GM12875 (cell line): ENCODE measurements around the gene SNX14.

ENCODE experiments used
- H3K4me3 ChIP-seq: one replicate; pipeline ENCODE4 v1.5.1; 2011; ENCODE audit warnings: low read depth, low read length, control low read depth
- TF ChIP-seq, protein P1 (sequence below): IDR thresholded peaks from 2 replicates; pipeline ENCODE4 v1.5.1; 2011; ENCODE audit warnings: low read depth, mild to moderate bottlenecking, control low read depth, inconsistent platforms, low read length, moderate library complexity, borderline replicate concordance; ENCODE audit not compliant: insufficient read depth

The SNX14 gene

GRCh38 chr6:85610182-85610895, 16.7 kb upstream of the SNX14 start:
- TF ChIP-seq, protein P1, sequence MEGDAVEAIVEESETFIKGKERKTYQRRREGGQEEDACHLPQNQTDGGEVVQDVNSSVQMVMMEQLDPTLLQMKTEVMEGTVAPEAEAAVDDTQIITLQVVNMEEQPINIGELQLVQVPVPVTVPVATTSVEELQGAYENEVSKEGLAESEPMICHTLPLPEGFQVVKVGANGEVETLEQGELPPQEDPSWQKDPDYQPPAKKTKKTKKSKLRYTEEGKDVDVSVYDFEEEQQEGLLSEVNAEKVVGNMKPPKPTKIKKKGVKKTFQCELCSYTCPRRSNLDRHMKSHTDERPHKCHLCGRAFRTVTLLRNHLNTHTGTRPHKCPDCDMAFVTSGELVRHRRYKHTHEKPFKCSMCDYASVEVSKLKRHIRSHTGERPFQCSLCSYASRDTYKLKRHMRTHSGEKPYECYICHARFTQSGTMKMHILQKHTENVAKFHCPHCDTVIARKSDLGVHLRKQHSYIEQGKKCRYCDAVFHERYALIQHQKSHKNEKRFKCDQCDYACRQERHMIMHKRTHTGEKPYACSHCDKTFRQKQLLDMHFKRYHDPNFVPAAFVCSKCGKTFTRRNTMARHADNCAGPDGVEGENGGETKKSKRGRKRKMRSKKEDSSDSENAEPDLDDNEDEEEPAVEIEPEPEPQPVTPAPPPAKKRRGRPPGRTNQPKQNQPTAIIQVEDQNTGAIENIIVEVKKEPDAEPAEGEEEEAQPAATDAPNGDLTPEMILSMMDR, result no peak
- no peak overlapping the region for H3K4me3 ChIP-seq

DNA sequence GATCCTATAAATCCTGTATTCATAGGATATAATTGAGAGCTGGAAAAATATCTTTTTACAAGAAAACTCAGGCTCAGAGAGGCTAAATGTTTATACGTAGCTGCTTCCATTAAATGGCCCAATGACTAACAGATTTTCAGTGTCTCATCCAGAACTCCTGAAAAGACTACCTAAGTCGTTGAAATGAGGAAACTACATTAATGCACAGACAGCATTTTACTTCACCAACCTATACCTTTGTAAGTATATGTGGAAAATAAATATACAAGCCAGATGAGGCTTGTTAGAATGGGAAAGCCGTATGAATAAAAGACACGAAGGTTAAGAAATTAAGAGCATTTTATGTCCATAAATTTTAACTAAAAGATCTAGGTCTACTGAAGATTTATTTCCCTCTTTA, 8.4 kb upstream of the SNX14 start:
- TF ChIP-seq, protein P1, result no peak
- no peak overlapping the region for H3K4me3 ChIP-seq

DNA sequence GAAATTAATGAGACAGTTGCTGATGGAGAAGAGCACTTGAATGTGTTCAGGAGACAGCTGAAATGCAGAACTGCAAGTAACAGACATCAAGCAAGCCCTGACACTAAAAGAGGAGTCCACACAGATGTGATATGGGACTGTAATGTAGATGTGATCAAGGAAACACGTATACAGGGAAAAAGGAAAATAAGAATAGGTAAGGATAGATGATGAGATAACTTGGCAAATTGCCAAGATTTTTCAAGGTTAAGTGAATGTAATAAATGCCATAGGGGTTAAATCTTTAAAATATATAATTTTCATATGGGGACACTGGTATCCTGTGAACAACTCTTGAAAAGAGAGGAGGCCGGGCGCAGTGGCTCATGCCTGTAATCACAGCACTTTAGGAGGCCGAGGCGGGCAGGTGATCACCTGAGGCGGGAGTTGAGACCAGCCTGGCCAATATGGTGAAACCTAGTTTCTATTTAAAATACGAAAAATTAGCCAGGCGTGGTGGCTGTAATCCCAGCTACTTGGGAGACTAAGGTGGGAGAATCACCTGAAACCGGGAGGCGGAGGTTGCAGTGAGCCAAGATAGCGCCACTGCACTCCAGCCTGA, 7.2 kb upstream of the SNX14 start:
- H3K4me3 ChIP-seq, result no peak overlapping the region
- TF ChIP-seq, protein P1, result no peak

- H3K4me3 ChIP-seq, result peak overlapping the region; percentile 88
- TF ChIP-seq, protein P1, result no peak
Measured at GRCh38 chr6:85594197-85594930, 706 bp upstream of the SNX14 start.

GRCh38 chr6:85592033-85592432, 1.6 kb downstream of the SNX14 start:
- TF ChIP-seq, protein P1, result no peak
- H3K4me3 ChIP-seq, result no peak overlapping the region

DNA sequence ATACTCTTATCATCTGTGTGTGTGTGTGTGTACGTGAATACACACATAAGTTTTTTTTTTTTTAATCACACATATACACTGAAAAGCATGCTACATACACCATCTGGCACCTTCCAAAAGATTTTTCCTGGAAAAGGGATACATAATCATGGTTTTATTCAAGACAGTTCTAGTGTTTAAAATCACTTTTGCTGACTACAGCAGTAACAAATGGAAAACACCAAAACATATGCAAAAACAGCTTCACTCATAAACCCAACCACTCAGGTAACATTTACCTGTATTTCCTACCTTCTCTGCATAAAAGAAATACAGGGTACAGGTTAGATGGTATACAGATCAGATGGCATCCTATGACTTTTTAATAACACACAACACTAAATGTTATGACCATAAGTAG, 2.5 kb downstream of the SNX14 start:
- TF ChIP-seq, protein P1, result no peak
- no peak overlapping the region for H3K4me3 ChIP-seq
